Endothelial cell of umbilical vein (primary cell): ENCODE measurements around the gene CHD5. TPM values are rescaled to one million over a fixed set of nuclear protein-coding genes. Genes with fewer than 3 reads are reported as not detected.

Experiments
- BruUV-seq: library from RNA; stranded (reverse); fragments of 400-500 nt; replicated peaks from 2 replicates; lab custom pipeline; 2021; lab: Mats Ljungman, UMichigan
- CTCF ChIA-PET: fragments of 300-600, 350-600 bp; sonication (Branson Sonifier 250); formaldehyde crosslinking; loops from one replicate; lab custom pipeline; 2021; ENCODE audit warnings: antibody characterized with exemption, inconsistent platforms; lab: Charles Lee
- POLR2A ChIA-PET: fragments of 300-600, 350-600 bp; sonication (Branson Sonifier 250); formaldehyde crosslinking; loops from one replicate; lab custom pipeline; 2021; ENCODE audit warnings: antibody characterized with exemption, inconsistent platforms; lab: Charles Lee
- DNase-seq: peaks from one replicate; pipeline ENCODE4 v3.0.0-alpha.2; 2011; ENCODE audit warnings: low read depth, low spot score
- FAIRE-seq: peaks from 2 replicates; lab custom pipeline; 2011; peaks lifted over from hg19 to GRCh38; lab: Jason Lieb, UNC
- H2AFZ ChIP-seq: 2 replicates; pipeline ENCODE4 v1.6.0; 2012; ENCODE audit warnings: low read depth, low read length, control low read depth, inconsistent platforms
- H3K27ac ChIP-seq: 2 replicates; pipeline ENCODE4 v1.5.1; 2011; ENCODE audit warnings: low read depth, mild to moderate bottlenecking, control low read depth, low read length, moderate library complexity; ENCODE audit not compliant: insufficient read depth
- H3K27me3 ChIP-seq, 2 experiments: 2 replicates each; pipeline versions ENCODE4 v1.6.0 to v1.6.1; 2011; ENCODE audit warnings: low read length in 2 of 2, mixed read lengths in 1 of 2; ENCODE audit not compliant: control insufficient read depth in 2 of 2, insufficient read depth in 2 of 2
- H3K36me3 ChIP-seq, 2 experiments: 2 replicates in 1 of 2; 3 replicates in 1 of 2; pipeline ENCODE4 v1.5.1; 2011; ENCODE audit warnings: low read length in 2 of 2, mild to moderate bottlenecking in 1 of 2, moderate library complexity in 1 of 2; ENCODE audit not compliant: control insufficient read depth in 2 of 2, insufficient read depth in 2 of 2; ENCODE audit errors: extremely low read depth in 1 of 2
- H3K4me1 ChIP-seq: 3 replicates; pipeline ENCODE4 v1.5.1; 2011; ENCODE audit warnings: mild to moderate bottlenecking, low read length; ENCODE audit not compliant: control insufficient read depth, insufficient read depth; ENCODE audit errors: extremely low read depth
- H3K4me2 ChIP-seq: 2 replicates; pipeline ENCODE4 v1.6.1; 2011; ENCODE audit warnings: low read length, control low read depth, mixed read lengths; ENCODE audit not compliant: insufficient read depth
- H3K4me3 ChIP-seq, 3 experiments: fragments of 200-600 bp in 1 of 3; sonication (generic), shearing (Covaris generic) in 1 of 3; replicated peaks in 1 of 3; 2 replicates each; pipeline ENCODE4 v1.5.1; 2011 to 2016; ENCODE audit warnings: control low read depth in 3 of 3, low read length in 3 of 3, mild to moderate bottlenecking in 2 of 3, inconsistent platforms in 1 of 3, low read depth in 1 of 3, moderate library complexity in 1 of 3; ENCODE audit not compliant: insufficient read depth in 1 of 3
- H3K79me2 ChIP-seq: 2 replicates; pipeline ENCODE4 v1.6.0; 2012; ENCODE audit warnings: low read length, inconsistent platforms; ENCODE audit not compliant: control insufficient read depth, insufficient read depth
- H3K9ac ChIP-seq: replicated peaks from 2 replicates; pipeline ENCODE3; 2011; ENCODE audit warnings: low read length, control low read depth; ENCODE audit not compliant: insufficient read depth; ENCODE audit errors: extremely low read depth
- H3K9me1 ChIP-seq: replicated peaks from 3 replicates; pipeline ENCODE4 v1.6.0; 2011; ENCODE audit warnings: mild to moderate bottlenecking, low read length; ENCODE audit not compliant: control insufficient read depth, insufficient read depth; ENCODE audit errors: extremely low read depth
- H3K9me3 ChIP-seq: replicated peaks from 2 replicates; pipeline ENCODE4 v1.5.1; 2012; ENCODE audit warnings: low read length, inconsistent platforms; ENCODE audit not compliant: control insufficient read depth, insufficient read depth
- H4K20me1 ChIP-seq: replicated peaks from 2 replicates; pipeline ENCODE3; 2011; ENCODE audit warnings: mild to moderate bottlenecking, low read length; ENCODE audit not compliant: control insufficient read depth, insufficient read depth; ENCODE audit errors: extremely low read depth
- EZH2 ChIP-seq: IDR thresholded peaks from 2 replicates; pipeline ENCODE4 v1.6.1; 2012; ENCODE audit warnings: borderline replicate concordance, low read depth, mild to moderate bottlenecking, moderate library complexity, low read length, inconsistent platforms; ENCODE audit not compliant: severe bottlenecking
- FOS ChIP-seq: IDR thresholded peaks from 2 replicates; pipeline ENCODE4 v1.6.1; 2011; ENCODE audit warnings: mild to moderate bottlenecking, low read length, moderate library complexity, borderline replicate concordance; ENCODE audit not compliant: insufficient read depth
- GATA2 ChIP-seq: IDR thresholded peaks from 2 replicates; pipeline ENCODE4 v1.7.0; 2011; ENCODE audit warnings: low read depth, mild to moderate bottlenecking, moderate library complexity, mixed read lengths, low read length; ENCODE audit not compliant: insufficient read length, insufficient read depth
- JUN ChIP-seq: IDR thresholded peaks from 2 replicates; pipeline ENCODE4 v1.6.1; 2011; ENCODE audit warnings: borderline replicate concordance, low read depth; ENCODE audit not compliant: insufficient read length, insufficient read depth
- MYC ChIP-seq: IDR thresholded peaks from one replicate; pipeline ENCODE4 v1.6.1; 2011; ENCODE audit warnings: mild to moderate bottlenecking, low read depth, low read length
- POLR2A ChIP-seq: IDR thresholded peaks from 2 replicates; pipeline ENCODE4 v1.6.1; 2012; ENCODE audit warnings: low read depth, mild to moderate bottlenecking, control low read depth, low read length
- POLR2AphosphoS5 ChIP-seq: IDR thresholded peaks from 2 replicates; pipeline ENCODE4 v1.6.1; 2012; ENCODE audit warnings: low read depth, mild to moderate bottlenecking, control low read depth, low read length, moderate library complexity; ENCODE audit not compliant: insufficient read depth
- dilution Hi-C: fragments of 300-500 bp; cut with MboI; formaldehyde crosslinking; loops from one replicate; pipeline ENCODE4 v1.15.0; 2019; ENCODE audit warnings: low sequenced_read_pairs; ENCODE audit not compliant: extremely low pct_ligation_motif_present
- intact Hi-C: fragments of 100-400 bp; cut with micrococcal nuclease; formaldehyde crosslinking; loops from one replicate; pipeline ENCODE4 v1.10.0; 2022
- polyA plus RNA-seq, 4 experiments: library from polyadenylated mRNA; depleted of rRNA in 3 of 4; stranded (reverse) in 3 of 4; unstranded in 1 of 4; fragments of >200 nt; gene quantifications; 2 replicates each; pipeline versions ENCODE4 v1.2.1 to v1.2.3, GENCODE V29; 2011 to 2012; ENCODE audit warnings: missing spikeins in 1 of 4
- total RNA-seq: library from RNA; stranded (reverse); gene quantifications from 2 replicates; pipeline ENCODE4 v1.2.3, GENCODE V29; 2021
- TF ChIP-seq, protein P1 (sequence below): IDR thresholded peaks from 2 replicates; pipeline ENCODE4 v1.6.1; 2011; ENCODE audit not compliant: insufficient read depth, insufficient read length
- TF ChIP-seq, protein P2 (sequence below), 2 donors: IDR thresholded peaks; 1 replicate in 1 of 2; 2 replicates in 1 of 2; pipeline ENCODE4 v1.5.1; 2011; ENCODE audit warnings: low read length in 2 of 2, mild to moderate bottlenecking in 2 of 2, moderate library complexity in 2 of 2, control low read depth in 1 of 2, inconsistent platforms in 1 of 2, low read depth in 1 of 2; ENCODE audit not compliant: insufficient read depth in 1 of 2; ENCODE audit errors: extremely low read depth in 1 of 2

The CHD5 gene
- total and polyA plus RNA-seq, 2 donors (not counting 3 experiments of a cell fraction or from before 2014, with no cell fraction given): 0.04 to 0.11 TPM

- Histone ChIP-seq H2AFZ (no peak overlapping the region), H3K4me1 (no peaks in the 10 kb centered on the region), H3K4me3 (no peak overlapping the region), H3K79me2 (no peaks in the 10 kb centered on the region), H3K9me1 (no peaks in the 10 kb centered on the region), H3K4me2 (no peak overlapping the region), H3K9ac (no peak overlapping the region), H3K9me3 (no peaks in the 10 kb centered on the region), H3K27ac (no peak overlapping the region), H3K36me3 (no peaks in the 10 kb centered on the region), H3K27me3 (peaks cover 0 to 2% of the 10 kb centered on the region in 2 experiments), H4K20me1 (no peaks in the 10 kb centered on the region)
- no peak for DNase-seq
- CTCF ChIA-PET: no interaction called here
- intact Hi-C loops (no loop called here), dilution Hi-C loops (no loop called here)
- TF ChIP-seq POLR2A (no peak), MYC (no peak), POLR2AphosphoS5 (no peak), EZH2 (no peak), JUN (no peak), GATA2 (no peak), FOS (no peak)
- TF ChIP-seq, protein P1, sequence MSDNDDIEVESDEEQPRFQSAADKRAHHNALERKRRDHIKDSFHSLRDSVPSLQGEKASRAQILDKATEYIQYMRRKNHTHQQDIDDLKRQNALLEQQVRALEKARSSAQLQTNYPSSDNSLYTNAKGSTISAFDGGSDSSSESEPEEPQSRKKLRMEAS: no peak
- TF ChIP-seq, protein P2, sequence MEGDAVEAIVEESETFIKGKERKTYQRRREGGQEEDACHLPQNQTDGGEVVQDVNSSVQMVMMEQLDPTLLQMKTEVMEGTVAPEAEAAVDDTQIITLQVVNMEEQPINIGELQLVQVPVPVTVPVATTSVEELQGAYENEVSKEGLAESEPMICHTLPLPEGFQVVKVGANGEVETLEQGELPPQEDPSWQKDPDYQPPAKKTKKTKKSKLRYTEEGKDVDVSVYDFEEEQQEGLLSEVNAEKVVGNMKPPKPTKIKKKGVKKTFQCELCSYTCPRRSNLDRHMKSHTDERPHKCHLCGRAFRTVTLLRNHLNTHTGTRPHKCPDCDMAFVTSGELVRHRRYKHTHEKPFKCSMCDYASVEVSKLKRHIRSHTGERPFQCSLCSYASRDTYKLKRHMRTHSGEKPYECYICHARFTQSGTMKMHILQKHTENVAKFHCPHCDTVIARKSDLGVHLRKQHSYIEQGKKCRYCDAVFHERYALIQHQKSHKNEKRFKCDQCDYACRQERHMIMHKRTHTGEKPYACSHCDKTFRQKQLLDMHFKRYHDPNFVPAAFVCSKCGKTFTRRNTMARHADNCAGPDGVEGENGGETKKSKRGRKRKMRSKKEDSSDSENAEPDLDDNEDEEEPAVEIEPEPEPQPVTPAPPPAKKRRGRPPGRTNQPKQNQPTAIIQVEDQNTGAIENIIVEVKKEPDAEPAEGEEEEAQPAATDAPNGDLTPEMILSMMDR (IDR thresholded peaks at IDR 0.05; ENCODE audit: extremely low read depth in 1 of 2, insufficient read depth in 1 of 2, low read depth in 1 of 2, low read length in 2 of 2): no peak
- no peak for FAIRE-seq
- POLR2A ChIA-PET: no interaction called here
- no TSS peak for BruUV-seq
Measured at GRCh38 chr1:6149597-6149996, 30.5 kb downstream of the CHD5 start.
